Measurements from ENCODE around the gene YIPF4.
A peak's percentile ranks its signal among the peaks of the same experiment; 100 is the strongest.
"Not testable (repeated sequence)": the region's sequence is repeated elsewhere in the genome, so short reads cannot be mapped to it uniquely, and the experiment has no call there.

Gene YIPF4

GRCh38 chr2:32314886-32315285 is 37.2 kb downstream of the YIPF4 start:
- Mint-ChIP-seq H3K4me1 (ENCODE audit: low read depth) (no peaks in the 10 kb centered on the region), H3K4me3 (no peak overlapping the region), H3K9me3 (no peaks in the 10 kb centered on the region), H3K27ac (no peak overlapping the region), H3K27me3 (ENCODE audit: low read depth) (no peaks in the 10 kb centered on the region), H3K36me3 (ENCODE audit: low read depth) (no peaks in the 10 kb centered on the region)
- DNase-seq (ENCODE audit: low spot score), result no peak

GRCh38 chr2:32328679-32329078 is 51.0 kb downstream of the YIPF4 start:
- not testable (repeated sequence) for H3K36me3 Mint-ChIP-seq (ENCODE audit: low read depth); H3K9me3 Mint-ChIP-seq; DNase-seq (ENCODE audit: low spot score); H3K27ac Mint-ChIP-seq; H3K27me3 Mint-ChIP-seq (ENCODE audit: low read depth); H3K4me3 Mint-ChIP-seq; H3K4me1 Mint-ChIP-seq (ENCODE audit: low read depth)

- not testable (repeated sequence) for H3K36me3 Mint-ChIP-seq (ENCODE audit: low read depth); H3K27me3 Mint-ChIP-seq (ENCODE audit: low read depth); H3K27ac Mint-ChIP-seq; DNase-seq (ENCODE audit: low spot score); H3K4me1 Mint-ChIP-seq (ENCODE audit: low read depth); H3K9me3 Mint-ChIP-seq; H3K4me3 Mint-ChIP-seq
Observed at GRCh38 chr2:32329180-32329980, 51.7 kb downstream of the YIPF4 start.

GRCh38 chr2:32330136-32330535 is 52.4 kb downstream of the YIPF4 start:
- H3K36me3 Mint-ChIP-seq (ENCODE audit: low read depth), result no peaks in the 10 kb centered on the region
- H3K4me3 Mint-ChIP-seq, result no peak overlapping the region
- H3K4me1 Mint-ChIP-seq (ENCODE audit: low read depth), result no peaks in the 10 kb centered on the region
- no peak overlapping the region for H3K27ac Mint-ChIP-seq
- H3K27me3 Mint-ChIP-seq (ENCODE audit: low read depth), result no peaks in the 10 kb centered on the region
- DNase-seq (ENCODE audit: low spot score), result no peak
- no peaks in the 10 kb centered on the region for H3K9me3 Mint-ChIP-seq

GRCh38 chr2:32342801-32343200 is 65.1 kb downstream of the YIPF4 start:
- H3K36me3 Mint-ChIP-seq (ENCODE audit: low read depth), result no peaks in the 10 kb centered on the region
- no peaks in the 10 kb centered on the region for H3K4me1 Mint-ChIP-seq (ENCODE audit: low read depth)
- DNase-seq (ENCODE audit: low spot score), result no peak
- H3K4me3 Mint-ChIP-seq, result no peak overlapping the region
- no peaks in the 10 kb centered on the region for H3K27me3 Mint-ChIP-seq (ENCODE audit: low read depth)
- no peak overlapping the region for H3K27ac Mint-ChIP-seq
- no peaks in the 10 kb centered on the region for H3K9me3 Mint-ChIP-seq

- not testable (repeated sequence) for H3K27ac Mint-ChIP-seq
Observed at GRCh38 chr2:32350797-32351196, 73.1 kb downstream of the YIPF4 start.

GRCh38 chr2:32355976-32356680 is 78.4 kb downstream of the YIPF4 start:
- Mint-ChIP-seq H3K27me3 (ENCODE audit: low read depth) (no peaks in the 10 kb centered on the region), H3K4me3 (peak overlapping the region; percentile 85), H3K4me1 (ENCODE audit: low read depth) (peaks cover 28% of the 10 kb centered on the region), H3K9me3 (no peaks in the 10 kb centered on the region), H3K27ac (peak overlapping the region; percentile 84), H3K36me3 (ENCODE audit: low read depth) (peaks cover 21% of the 10 kb centered on the region)
- no peak for DNase-seq (ENCODE audit: low spot score)

More at GRCh38 chr2:32350797-32351196, 73.1 kb downstream of the YIPF4 start:
- not testable (repeated sequence) for H3K4me3 Mint-ChIP-seq; H3K27me3 Mint-ChIP-seq (ENCODE audit: low read depth); H3K9me3 Mint-ChIP-seq; H3K4me1 Mint-ChIP-seq (ENCODE audit: low read depth); DNase-seq (ENCODE audit: low spot score); H3K36me3 Mint-ChIP-seq (ENCODE audit: low read depth)

GRCh38 chr2:32356681-32357317 is 79.1 kb downstream of the YIPF4 start, which contains the start of gene BIRC6:
TSS of gene BIRC6 (plus strand) at chr2:32357023. CDS start at chr2:32357162, 139 bp downstream.
- peaks cover 26% of the 10 kb centered on the region for H3K36me3 Mint-ChIP-seq (ENCODE audit: low read depth)
- no peaks in the 10 kb centered on the region for H3K27me3 Mint-ChIP-seq (ENCODE audit: low read depth)
- peak; percentile 97 for DNase-seq (ENCODE audit: low spot score)
- H3K9me3 Mint-ChIP-seq, result no peaks in the 10 kb centered on the region
- peak within 1 kb of the TSS; percentile 85 for H3K4me3 Mint-ChIP-seq
- H3K27ac Mint-ChIP-seq, result peak within 1 kb of the TSS; percentile 98
- H3K4me1 Mint-ChIP-seq (ENCODE audit: low read depth), result peaks cover 32% of the 10 kb centered on the region

GRCh38 chr2:32357318-32358110 is 79.8 kb downstream of the YIPF4 start:
- no peaks in the 10 kb centered on the region for H3K27me3 Mint-ChIP-seq (ENCODE audit: low read depth)
- no peaks in the 10 kb centered on the region for H3K9me3 Mint-ChIP-seq
- peak overlapping the region; percentile 98 for H3K27ac Mint-ChIP-seq
- H3K4me3 Mint-ChIP-seq, result peak overlapping the region; percentile 83
- DNase-seq (ENCODE audit: low spot score), result peak; percentile 34
- H3K4me1 Mint-ChIP-seq (ENCODE audit: low read depth), result peaks cover 32% of the 10 kb centered on the region
- H3K36me3 Mint-ChIP-seq (ENCODE audit: low read depth), result peaks cover 32% of the 10 kb centered on the region

- Mint-ChIP-seq H3K9me3 (no peaks in the 10 kb centered on the region), H3K27me3 (ENCODE audit: low read depth) (no peaks in the 10 kb centered on the region), H3K36me3 (ENCODE audit: low read depth) (peaks cover 32% of the 10 kb centered on the region), H3K27ac (peak overlapping the region; percentile 69), H3K4me3 (peak overlapping the region; percentile 83), H3K4me1 (ENCODE audit: low read depth) (peaks cover 32% of the 10 kb centered on the region)
- no peak for DNase-seq (ENCODE audit: low spot score)
Observed at GRCh38 chr2:32358111-32358482, 80.4 kb downstream of the YIPF4 start.

- no peak for DNase-seq (ENCODE audit: low spot score)
- Mint-ChIP-seq H3K27ac (no peak overlapping the region), H3K9me3 (no peaks in the 10 kb centered on the region), H3K4me3 (no peak overlapping the region), H3K27me3 (ENCODE audit: low read depth) (no peaks in the 10 kb centered on the region), H3K36me3 (ENCODE audit: low read depth) (peaks cover 46% of the 10 kb centered on the region), H3K4me1 (ENCODE audit: low read depth) (peaks cover 43% of the 10 kb centered on the region)
Observed at GRCh38 chr2:32360416-32360815, 82.7 kb downstream of the YIPF4 start.

- not testable (repeated sequence) for H3K27ac Mint-ChIP-seq
- H3K4me1 Mint-ChIP-seq (ENCODE audit: low read depth), result peaks cover 42% of the 10 kb centered on the region
Observed at GRCh38 chr2:32362997-32363396, 85.3 kb downstream of the YIPF4 start.

GRCh38 chr2:32363597-32363996 is 85.9 kb downstream of the YIPF4 start:
- no peak for DNase-seq (ENCODE audit: low spot score)
- Mint-ChIP-seq H3K27me3 (ENCODE audit: low read depth) (no peaks in the 10 kb centered on the region), H3K9me3 (no peaks in the 10 kb centered on the region), H3K27ac (no peak overlapping the region), H3K4me3 (no peak overlapping the region), H3K36me3 (ENCODE audit: low read depth) (peaks cover 44% of the 10 kb centered on the region), H3K4me1 (ENCODE audit: low read depth) (peaks cover 36% of the 10 kb centered on the region)

More at GRCh38 chr2:32362997-32363396, 85.3 kb downstream of the YIPF4 start:
- peaks cover 50% of the 10 kb centered on the region for H3K36me3 Mint-ChIP-seq (ENCODE audit: low read depth)
- not testable (repeated sequence) for H3K9me3 Mint-ChIP-seq; H3K27me3 Mint-ChIP-seq (ENCODE audit: low read depth); DNase-seq (ENCODE audit: low spot score); H3K4me3 Mint-ChIP-seq
